HCT116 (cell line): ENCODE data around the gene REST. TPM values are rescaled to one million over a fixed set of nuclear protein-coding genes. Genes with fewer than 3 reads are reported as not detected.

Experiments used
- ATAC-seq: fragments of 200-7000 bp; cut with Tn5 transposase; 2 replicates; pipeline ENCODE4 v1.9.1; 2020; ENCODE audit warnings: mild to moderate bottlenecking, moderate library complexity
- BruUV-seq: library from RNA; stranded (reverse); fragments of 400-500 nt; replicated peaks from 2 replicates; lab custom pipeline; 2021; lab: Mats Ljungman, UMichigan
- CTCF ChIA-PET: fragments of 300-600 bp; sonication (Branson Sonifier 250); formaldehyde crosslinking; loops from one replicate; lab custom pipeline; 2021; ENCODE audit warnings: antibody characterized with exemption; lab: Charles Lee
- POLR2A ChIA-PET: fragments of 300-600, 350-600 bp; sonication (Branson Sonifier 250); formaldehyde crosslinking; loops from one replicate; lab custom pipeline; 2021; ENCODE audit warnings: antibody characterized with exemption; lab: Charles Lee
- RAD21 ChIA-PET, 2 experiments: fragments of 300-600 bp; sonication (Branson Sonifier 250); formaldehyde crosslinking; loops; one replicate each; lab custom pipeline; 2023; ENCODE audit warnings: low total read pairs in 2 of 2; ENCODE audit not compliant: uncharacterized antibody in 2 of 2, unreplicated experiment in 2 of 2, low non-redundant PET in 1 of 2; lab: Charles Lee
- DNase-seq: peaks from one replicate; pipeline ENCODE4 v3.0.0-alpha.2; 2010; ENCODE audit warnings: low read depth, low spot score
- H2AFZ ChIP-seq: fragments of 200-600 bp; shearing (Covaris generic), sonication (generic); 2 replicates; pipeline ENCODE4 v1.6.1; 2017; ENCODE audit warnings: low read depth, mixed run types, mixed read lengths, antibody characterized with exemption, low read length; ENCODE audit not compliant: poor library complexity, severe bottlenecking
- H3K27ac ChIP-seq: 2 replicates; pipeline ENCODE4 v1.5.1; 2012; ENCODE audit warnings: low read depth, low read length
- H3K27me3 ChIP-seq: fragments of 200-600 bp; sonication (generic); 2 replicates; pipeline ENCODE4 v1.6.1; 2016; ENCODE audit warnings: mixed run types, low read length, mixed read lengths; ENCODE audit not compliant: insufficient read depth
- H3K36me3 ChIP-seq, 2 experiments: fragments of 200-500 bp in 1 of 2; fragments of 200-600 bp in 1 of 2; sonication (Bioruptor generic) in 1 of 2; sonication (generic) in 1 of 2; 2 replicates each; pipeline versions ENCODE4 v1.5.1 to v1.6.1; 2014 to 2016; ENCODE audit warnings: low read length in 2 of 2, inconsistent platforms in 1 of 2, mixed read lengths in 1 of 2, mixed run types in 1 of 2; ENCODE audit not compliant: insufficient read depth in 2 of 2, control insufficient read depth in 1 of 2
- H3K4me1 ChIP-seq, 2 experiments: fragments of 200-600 bp in 1 of 2; sonication (generic) in 1 of 2; 2 replicates each; pipeline versions ENCODE4 v1.5.1 to v1.6.1; 2012 to 2017; ENCODE audit warnings: low read length in 2 of 2, inconsistent platforms in 1 of 2, mild to moderate bottlenecking in 1 of 2, mixed read lengths in 1 of 2, mixed run types in 1 of 2, moderate library complexity in 1 of 2; ENCODE audit not compliant: insufficient read depth in 2 of 2, control insufficient read depth in 1 of 2
- H3K4me2 ChIP-seq: fragments of 200-600 bp; sonication (generic); 2 replicates; pipeline ENCODE4 v1.6.1; 2017; ENCODE audit warnings: mixed run types, low read length, mixed read lengths
- H3K4me3 ChIP-seq, 2 experiments: fragments of 200-600 bp in 1 of 2; sonication (generic) in 1 of 2; replicated peaks in 1 of 2; 2 replicates each; pipeline ENCODE4 v1.5.1; 2011 to 2016; ENCODE audit warnings: low read length in 2 of 2, control low read depth in 1 of 2, low read depth in 1 of 2, mild to moderate bottlenecking in 1 of 2, mixed read lengths in 1 of 2, mixed run types in 1 of 2
- H3K79me2 ChIP-seq: fragments of 200-600 bp; sonication (generic); 2 replicates; pipeline ENCODE4 v1.6.1; 2017; ENCODE audit warnings: mild to moderate bottlenecking, mixed run types, low read length, moderate library complexity, mixed read lengths; ENCODE audit not compliant: insufficient read depth
- H3K9ac ChIP-seq: fragments of 200-600 bp; sonication (generic); 2 replicates; pipeline ENCODE4 v1.6.1; 2016; ENCODE audit warnings: low read length, mixed read lengths
- H3K9me2 ChIP-seq: fragments of 200-600 bp; sonication (generic), shearing (Covaris generic); 2 replicates; pipeline ENCODE4 v1.6.1; 2017; ENCODE audit warnings: mixed run types, mild to moderate bottlenecking, moderate library complexity; ENCODE audit not compliant: insufficient read depth
- H3K9me3 ChIP-seq, 2 experiments: fragments of 200-500 bp in 1 of 2; fragments of 200-600 bp in 1 of 2; sonication (Bioruptor generic) in 1 of 2; sonication (generic) in 1 of 2; 2 replicates each; pipeline ENCODE4 v1.6.1; 2014 to 2017; ENCODE audit warnings: low read length in 2 of 2, mixed read lengths in 2 of 2, inconsistent platforms in 1 of 2, low read depth in 1 of 2, mild to moderate bottlenecking in 1 of 2, mixed run types in 1 of 2, moderate library complexity in 1 of 2; ENCODE audit not compliant: control insufficient read depth in 1 of 2, insufficient read depth in 1 of 2
- H4K20me1 ChIP-seq: fragments of 200-600 bp; sonication (generic), shearing (Covaris generic); 2 replicates; pipeline ENCODE4 v1.6.1; 2017; ENCODE audit warnings: mixed run types, mild to moderate bottlenecking, moderate library complexity; ENCODE audit not compliant: insufficient read depth
- CBX3 ChIP-seq: IDR thresholded peaks from 2 replicates; pipeline ENCODE4 v1.6.1; 2012; ENCODE audit warnings: low read depth
- CTCF ChIP-seq, 3 experiments: fragments of 200-600 bp in 1 of 3; sonication (generic) in 1 of 3; IDR thresholded peaks in 2 of 3; conservative IDR thresholded peaks in 1 of 3; 2 replicates each; pipeline ENCODE4 v1.5.1; 2012 to 2017; ENCODE audit warnings: low read depth in 2 of 3, low read length in 2 of 3, antibody characterized with exemption in 1 of 3, borderline replicate concordance in 1 of 3, control low read depth in 1 of 3, mild to moderate bottlenecking in 1 of 3, mixed read lengths in 1 of 3, mixed run types in 1 of 3, moderate library complexity in 1 of 3; ENCODE audit not compliant: insufficient read depth in 1 of 3
- EGR1 ChIP-seq: IDR thresholded peaks from 2 replicates; pipeline ENCODE4 v1.6.1; 2012; ENCODE audit warnings: low read depth
- ELF1 ChIP-seq: IDR thresholded peaks from 2 replicates; pipeline ENCODE4 v1.6.1; 2012; ENCODE audit warnings: low read depth, borderline replicate concordance
- EZH2 ChIP-seq: fragments of 200-600 bp; sonication (generic); IDR thresholded peaks from 2 replicates; pipeline ENCODE4 v1.6.1; 2017; ENCODE audit warnings: antibody characterized with exemption, mixed run types
- EZH2phosphoT487 ChIP-seq: fragments of 200-600 bp; IDR thresholded peaks from 2 replicates; pipeline ENCODE4 v1.6.1; 2018; ENCODE audit warnings: antibody characterized with exemption, borderline replicate concordance
- FOSL1 ChIP-seq: IDR thresholded peaks from 2 replicates; pipeline ENCODE4 v1.6.1; 2012; ENCODE audit warnings: low read depth
- JUND ChIP-seq: IDR thresholded peaks from 2 replicates; pipeline ENCODE4 v1.6.1; 2012
- MAX ChIP-seq: IDR thresholded peaks from 2 replicates; pipeline ENCODE4 v1.6.1; 2012
- POLR2A ChIP-seq: IDR thresholded peaks from 2 replicates; pipeline ENCODE4 v1.7.0; 2011; ENCODE audit warnings: borderline replicate concordance; ENCODE audit not compliant: insufficient read depth, insufficient read length; ENCODE audit errors: extremely low read depth
- RAD21 ChIP-seq: IDR thresholded peaks from 2 replicates; pipeline ENCODE4 v1.6.1; 2012; ENCODE audit warnings: low read depth, mild to moderate bottlenecking
- REST ChIP-seq: IDR thresholded peaks from 2 replicates; pipeline ENCODE4 v1.6.1; 2012; ENCODE audit warnings: low read depth
- SIN3A ChIP-seq: IDR thresholded peaks from 2 replicates; pipeline ENCODE4 v1.6.1; 2012; ENCODE audit warnings: low read depth
- SP1 ChIP-seq: IDR thresholded peaks from 2 replicates; pipeline ENCODE4 v1.6.1; 2012; ENCODE audit warnings: low read depth
- SRF ChIP-seq: IDR thresholded peaks from 2 replicates; pipeline ENCODE4 v1.6.1; 2012; ENCODE audit warnings: low read depth
- TCF7L2 ChIP-seq: IDR thresholded peaks from 2 replicates; pipeline ENCODE4 v1.7.0; 2011; ENCODE audit warnings: borderline replicate concordance, inconsistent platforms; ENCODE audit not compliant: insufficient read depth, insufficient read length; ENCODE audit errors: extremely low read depth
- YY1 ChIP-seq: IDR thresholded peaks from 2 replicates; pipeline ENCODE4 v1.6.1; 2011; ENCODE audit warnings: low read length, low read depth, moderate library complexity, mild to moderate bottlenecking; ENCODE audit not compliant: insufficient replicate concordance; ENCODE audit errors: extremely low read depth
- ZBTB33 ChIP-seq: IDR thresholded peaks from 2 replicates; pipeline ENCODE4 v1.6.1; 2011; ENCODE audit warnings: mild to moderate bottlenecking, low read length, moderate library complexity; ENCODE audit not compliant: insufficient replicate concordance; ENCODE audit errors: extremely low read depth
- ZFX ChIP-seq: fragments of 450-650 bp; IDR thresholded peaks from 2 replicates; pipeline ENCODE4 v1.6.1; 2017
- ZNF274 ChIP-seq: fragments of 200-500 bp; sonication (Bioruptor generic); IDR thresholded peaks from 2 replicates; pipeline ENCODE4 v1.6.1; 2014; ENCODE audit warnings: mild to moderate bottlenecking, low read depth, low read length, inconsistent platforms
- intact Hi-C: fragments of 100-400 bp; cut with micrococcal nuclease; formaldehyde crosslinking; loops from 2 replicates; pipeline ENCODE4 v1.10.0; 2022
- total RNA-seq: library from RNA; stranded (reverse); gene quantifications from one replicate; pipeline ENCODE4 v1.2.1, GENCODE V29; 2021; ENCODE audit not compliant: unreplicated experiment

Gene REST
- total RNA-seq, 1 experiment from 2014 or later, result 42.6 TPM

- ATAC-seq (peak; percentile 62), DNase-seq (peak; percentile 93)
- ChIA-PET RAD21 (no interaction called here), CTCF (interaction anchor here (1.8 to 2.9 kb wide), 2 partner anchors 18 to 71 kb away, joined by 3 to 14 read pairs; partner anchors contain the start of gene REST), POLR2A (interaction anchor here (0.7 to 2.4 kb wide), 10 partner anchors 9 to 592 kb away, joined by 3 to 14 read pairs (median 7); partner anchors contain the start of genes AASDH and REST)
- Histone ChIP-seq H2AFZ (no peak within 1 kb of the TSS), H3K36me3 (peaks cover 4 to 14% of the 10 kb centered on the region in 2 experiments), H3K4me1 (peaks cover 7 to 17% of the 10 kb centered on the region in 2 experiments; a peak in 2 of 4 replicates), H3K9me2 (no peaks in the 10 kb centered on the region), H3K9ac (peak within 1 kb of the TSS; percentile 97), H3K27ac (peak within 1 kb of the TSS; percentile 84), H3K4me3 (peak within 1 kb of the TSS; percentile 97 to 98), H3K27me3 (no peaks in the 10 kb centered on the region), H3K9me3 (no peaks in the 10 kb centered on the region), H3K4me2 (peak within 1 kb of the TSS; percentile 90), H3K79me2 (peaks cover 87% of the 10 kb centered on the region), H4K20me1 (peaks cover 7% of the 10 kb centered on the region; the same call in 1 of the 2 replicates)
- intact Hi-C loops, result loop anchor here (5.0 kb wide), 1 partner anchor 72 kb away; the partner anchor contains the start of gene REST
- TSS peak; percentile 75 for BruUV-seq
- TF ChIP-seq ZFX, result peak; percentile 92
- no peak for TF ChIP-seq YY1
- TF ChIP-seq POLR2A, result peak; percentile 91
- no peak for TF ChIP-seq CTCF (IDR thresholded peaks at IDR 0.05 in 2 of 3, conservative IDR thresholded peaks at IDR 0.05 in 1 of 3; ENCODE audit: borderline replicate concordance in 1 of 3, insufficient read depth in 1 of 3, low read depth in 2 of 3, low read length in 2 of 3)
- no peak for TF ChIP-seq ZNF274
- no peak for TF ChIP-seq SRF
- peak; percentile 61 for TF ChIP-seq ELF1
- TF ChIP-seq FOSL1, result no peak
- peak; percentile 64 for TF ChIP-seq ZBTB33
- TF ChIP-seq EZH2, result no peak
- peak; percentile 81 for TF ChIP-seq MAX
- no peak for TF ChIP-seq RAD21
- peak; percentile 48; the same call in 1 of the 2 replicates for TF ChIP-seq CBX3
- peak; percentile 91 for TF ChIP-seq SIN3A
- TF ChIP-seq JUND, result no peak
- no peak for TF ChIP-seq EZH2phosphoT487
- TF ChIP-seq TCF7L2, result peak; percentile 74
- TF ChIP-seq EGR1, result no peak
- TF ChIP-seq SP1, result peak; percentile 13; the same call in 1 of the 2 replicates
- no peak for TF ChIP-seq REST
These were observed 71.1 kb downstream of the REST start, which contains the start of gene POLR2B for GRCh38 chr4:56978750-56979303. Gene POLR2B, plus strand, starts transcription at chr4:56978896. Its CDS starts 90 bp downstream, at chr4:56978986.
